ENCODE results near the gene ZNF785. TPM values are rescaled to one million over a fixed set of nuclear protein-coding genes. Genes with fewer than 3 reads are reported as not detected.

Gene ZNF785
- total and polyA plus RNA-seq, 7 donors = 0.92 to 19.9 (median 7.8) TPM

DNA sequence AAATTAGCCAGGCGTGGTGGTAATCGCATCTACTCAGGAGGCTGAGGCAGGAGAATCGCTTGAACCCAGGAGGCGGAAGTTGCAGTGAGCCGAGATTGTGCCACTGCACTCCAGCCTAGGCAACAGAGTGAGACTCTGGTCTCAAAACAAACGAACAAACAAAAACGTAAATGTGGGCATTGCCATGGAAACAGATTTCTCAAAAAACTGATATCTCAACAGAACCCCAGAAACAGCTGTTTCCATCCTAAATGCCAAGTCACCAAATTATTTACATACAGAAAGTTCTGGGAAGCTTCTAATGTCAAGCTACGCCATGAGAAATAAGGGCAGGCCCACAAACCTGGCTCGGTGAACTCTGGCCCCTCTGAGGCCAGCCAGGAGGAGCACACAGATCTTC, 40.7 kb upstream of the ZNF785 start:
- no peak for DNase-seq
- Histone ChIP-seq H3K36me3 (no peaks in the 10 kb centered on the region), H3K9me3 (no peaks in the 10 kb centered on the region), H3K4me1 (no peaks in the 10 kb centered on the region), H3K27ac (no peak overlapping the region), H3K4me3 (no peak overlapping the region), H3K27me3 (no peaks in the 10 kb centered on the region)
- intact Hi-C loops (cut with DNase I) = loop anchor here (5.0 kb wide), 1 partner anchor 194 kb away; the partner anchor contains the start of gene DCTPP1
- no peak for TF ChIP-seq POLR2A (IDR thresholded peaks at IDR 0.05)
- no peak for TF ChIP-seq EP300 (IDR thresholded peaks at IDR 0.05)
- TF ChIP-seq, protein P1, sequence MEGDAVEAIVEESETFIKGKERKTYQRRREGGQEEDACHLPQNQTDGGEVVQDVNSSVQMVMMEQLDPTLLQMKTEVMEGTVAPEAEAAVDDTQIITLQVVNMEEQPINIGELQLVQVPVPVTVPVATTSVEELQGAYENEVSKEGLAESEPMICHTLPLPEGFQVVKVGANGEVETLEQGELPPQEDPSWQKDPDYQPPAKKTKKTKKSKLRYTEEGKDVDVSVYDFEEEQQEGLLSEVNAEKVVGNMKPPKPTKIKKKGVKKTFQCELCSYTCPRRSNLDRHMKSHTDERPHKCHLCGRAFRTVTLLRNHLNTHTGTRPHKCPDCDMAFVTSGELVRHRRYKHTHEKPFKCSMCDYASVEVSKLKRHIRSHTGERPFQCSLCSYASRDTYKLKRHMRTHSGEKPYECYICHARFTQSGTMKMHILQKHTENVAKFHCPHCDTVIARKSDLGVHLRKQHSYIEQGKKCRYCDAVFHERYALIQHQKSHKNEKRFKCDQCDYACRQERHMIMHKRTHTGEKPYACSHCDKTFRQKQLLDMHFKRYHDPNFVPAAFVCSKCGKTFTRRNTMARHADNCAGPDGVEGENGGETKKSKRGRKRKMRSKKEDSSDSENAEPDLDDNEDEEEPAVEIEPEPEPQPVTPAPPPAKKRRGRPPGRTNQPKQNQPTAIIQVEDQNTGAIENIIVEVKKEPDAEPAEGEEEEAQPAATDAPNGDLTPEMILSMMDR (IDR thresholded peaks at IDR 0.05) = no peak
- WGBS, 2 donors = 92 to 93% methylated on average over 9 of the region's 9 CpGs

DNA sequence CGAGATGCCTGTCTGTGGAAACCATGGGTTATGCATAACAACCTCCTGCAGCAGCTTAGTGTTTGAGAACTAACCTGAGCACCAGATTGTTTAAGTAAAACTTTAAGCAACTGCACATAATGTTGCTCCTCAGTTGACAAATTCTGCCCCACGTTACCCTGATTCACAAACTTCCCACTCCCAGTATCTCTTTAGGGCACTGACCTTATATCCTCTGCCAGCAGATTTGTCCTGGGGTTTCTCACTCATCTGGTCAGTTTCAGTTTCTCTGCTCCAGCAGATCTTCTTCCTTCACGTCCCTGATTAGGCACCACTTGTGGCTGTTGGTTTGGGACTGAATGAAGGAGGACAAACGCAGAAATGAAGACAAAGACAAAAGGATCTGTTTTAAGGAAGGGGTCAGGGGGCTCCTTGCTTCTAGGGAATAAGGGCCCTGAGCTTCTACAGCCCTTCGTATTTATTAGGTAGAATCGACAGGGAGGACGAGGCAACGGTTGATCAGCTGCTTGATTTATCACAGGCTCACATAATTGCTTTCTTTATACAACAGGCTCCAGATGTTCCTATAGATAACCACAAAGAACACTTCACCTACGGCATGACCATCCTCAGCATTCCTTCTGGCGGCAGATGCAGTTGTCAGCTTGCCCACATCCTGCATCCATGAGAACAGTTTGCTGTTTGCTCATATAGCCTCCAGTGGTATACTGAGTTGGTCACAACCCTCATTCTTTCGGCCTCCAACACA, 38.2 kb upstream of the ZNF785 start:
- whole genome bisulfite sequencing, 2 donors = 79 to 87% methylated on average over 11 of the region's 11 CpGs

DNA sequence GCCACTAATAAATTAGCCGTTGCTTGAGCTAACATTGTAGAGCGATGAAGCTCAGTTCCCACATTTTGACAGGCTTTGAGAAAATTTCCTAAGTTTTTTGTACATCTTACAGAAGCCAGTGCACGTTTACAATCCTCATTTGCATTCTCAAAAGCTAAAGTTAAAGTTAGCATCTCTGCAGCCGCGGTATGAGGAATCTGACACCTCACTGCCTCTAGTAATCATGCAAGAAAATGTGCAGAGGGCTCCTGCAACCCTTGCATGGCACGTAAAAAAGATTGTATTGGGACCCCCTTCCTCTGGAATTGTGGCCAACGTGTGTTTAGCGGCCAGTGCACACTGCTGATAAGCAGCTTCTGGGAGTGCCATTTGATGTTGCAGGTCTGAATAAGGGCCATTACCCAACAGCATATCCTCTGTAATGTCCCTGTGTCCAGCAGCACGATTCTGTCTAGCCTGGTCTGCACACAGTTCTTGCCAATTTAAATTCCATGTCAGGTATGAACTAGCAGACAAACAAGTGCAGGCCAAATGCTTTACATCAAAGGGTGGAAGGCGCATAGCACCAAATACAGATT, 37.0 kb upstream of the ZNF785 start:
- WGBS, 2 donors = 60 to 68% methylated on average over 10 of the region's 10 CpGs
- no peaks in the 10 kb centered on the region for H3K4me1 ChIP-seq
- no peaks in the 10 kb centered on the region for H3K9me3 ChIP-seq
- no peaks in the 10 kb centered on the region for H3K27me3 ChIP-seq
- TF ChIP-seq POLR2AphosphoS5 (IDR thresholded peaks at IDR 0.05) (no peak), POLR2A (IDR thresholded peaks at IDR 0.05) (no peak), EP300 (IDR thresholded peaks at IDR 0.05) (no peak)
- DNase-seq = no peak
- no peak overlapping the region for H3K4me3 ChIP-seq
- intact Hi-C loops (cut with DNase I) = no loop called here
- H3K27ac ChIP-seq = no peak overlapping the region
- no peaks in the 10 kb centered on the region for H3K36me3 ChIP-seq

More for the DNA sequence above, 38.2 kb upstream of the ZNF785 start:
- TF ChIP-seq POLR2AphosphoS5 (IDR thresholded peaks at IDR 0.05) = no peak
- no peaks in the 10 kb centered on the region for H3K36me3 ChIP-seq
- no peak for DNase-seq
- H3K27ac ChIP-seq = no peak overlapping the region
- intact Hi-C loops (cut with DNase I) = no loop called here
- no peaks in the 10 kb centered on the region for H3K9me3 ChIP-seq
- H3K4me3 ChIP-seq = no peak overlapping the region
- H3K4me1 ChIP-seq = no peaks in the 10 kb centered on the region
- no peaks in the 10 kb centered on the region for H3K27me3 ChIP-seq

DNA sequence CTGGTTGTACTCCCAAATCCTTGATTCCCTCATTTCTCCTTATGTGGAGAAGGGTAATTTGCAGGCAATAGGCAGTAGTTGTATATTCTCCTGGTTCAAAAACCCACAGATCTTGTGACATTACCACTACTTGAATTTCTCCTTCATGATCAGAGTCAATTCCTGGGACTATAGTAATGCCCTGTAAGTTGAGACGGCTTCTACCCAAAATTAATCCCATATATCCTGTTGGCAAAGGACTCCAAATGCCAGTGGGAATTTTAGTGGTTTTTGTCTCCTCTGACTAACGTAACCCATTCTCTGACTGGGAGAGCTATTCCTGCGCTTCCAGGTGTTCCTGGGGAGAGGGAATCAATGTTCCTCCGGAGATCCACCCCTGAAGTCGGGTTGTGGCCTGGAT, 36.3 kb upstream of the ZNF785 start:
- 88% methylated on average over 5 of the region's 5 CpGs for WGBS, 2 donors
- TF ChIP-seq POLR2AphosphoS5 (IDR thresholded peaks at IDR 0.05) (no peak), POLR2A (IDR thresholded peaks at IDR 0.05) (no peak), EP300 (IDR thresholded peaks at IDR 0.05) (no peak)
- TF ChIP-seq, protein P1 (IDR thresholded peaks at IDR 0.05) = no peak
- Histone ChIP-seq H3K4me3 (no peak overlapping the region), H3K36me3 (no peaks in the 10 kb centered on the region), H3K4me1 (no peaks in the 10 kb centered on the region), H3K9me3 (no peaks in the 10 kb centered on the region), H3K27me3 (no peaks in the 10 kb centered on the region), H3K27ac (no peak overlapping the region)
- no peak for DNase-seq
- intact Hi-C loops (cut with DNase I) = no loop called here

DNA sequence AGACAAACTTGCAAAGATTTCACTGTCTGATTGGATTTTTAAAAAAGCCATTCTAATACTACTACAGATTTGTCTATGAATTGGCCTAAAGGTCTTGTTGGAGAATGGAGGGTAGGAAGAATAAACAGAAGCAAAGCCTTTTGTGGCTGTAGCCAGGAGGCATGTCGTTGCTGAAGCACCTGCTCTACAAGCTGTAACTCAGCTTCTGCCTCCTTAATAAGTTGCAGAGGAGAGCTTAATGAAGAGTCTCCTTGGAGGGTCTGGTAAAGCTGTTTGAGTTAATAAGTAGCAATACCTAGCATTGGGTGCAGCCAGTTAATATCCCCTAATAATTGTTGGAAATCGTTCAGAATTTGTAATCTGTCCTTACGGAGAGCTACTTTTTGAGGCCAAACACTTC, 34.7 kb upstream of the ZNF785 start:
- H3K4me3 ChIP-seq = no peak overlapping the region
- 54 to 67% methylated on average over 3 of the region's 3 CpGs for WGBS, 2 donors
- H3K27me3 ChIP-seq = peaks cover 0 to 4% (median 0%) of the 10 kb centered on the region in 3 donors
- no peak for DNase-seq
- no peaks in the 10 kb centered on the region for H3K9me3 ChIP-seq
- no peaks in the 10 kb centered on the region for H3K4me1 ChIP-seq
- no peaks in the 10 kb centered on the region for H3K36me3 ChIP-seq
- no peak for TF ChIP-seq EP300 (IDR thresholded peaks at IDR 0.05)
- TF ChIP-seq, protein P1 (IDR thresholded peaks at IDR 0.05) = no peak
- TF ChIP-seq POLR2A (IDR thresholded peaks at IDR 0.05) = no peak
- no peak for TF ChIP-seq POLR2AphosphoS5 (IDR thresholded peaks at IDR 0.05)
- H3K27ac ChIP-seq = no peak overlapping the region
- intact Hi-C loops (cut with DNase I) = no loop called here
